ENCODE data around the gene EZH2.

Gene EZH2

DNA sequence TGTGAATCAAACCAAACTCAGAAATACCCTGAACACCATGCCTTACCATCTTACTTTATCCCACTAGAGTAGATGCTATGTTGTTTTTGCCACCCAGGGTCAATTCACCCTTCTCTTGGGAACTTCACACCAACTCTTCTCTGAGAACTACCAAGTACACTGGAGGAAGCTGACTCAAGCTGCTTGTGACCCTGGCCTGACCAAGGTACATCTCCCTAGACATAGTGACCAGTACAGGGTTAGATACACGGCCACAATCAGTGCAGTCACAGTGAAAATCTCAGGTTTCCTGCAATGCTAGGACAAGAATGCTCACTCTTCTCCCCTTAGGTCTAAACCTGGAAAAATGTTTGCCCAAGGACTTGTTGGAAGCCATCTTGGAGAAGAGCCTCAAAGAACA lies 31.8 kb downstream of the EZH2 start:
- DNase-seq = no peak

GRCh38 chr7:148850564-148850963 lies 33.5 kb downstream of the EZH2 start:
- no peak for DNase-seq

- DNase-seq = no peak
Measured at GRCh38 chr7:148849393-148850098, 34.5 kb downstream of the EZH2 start.

DNA sequence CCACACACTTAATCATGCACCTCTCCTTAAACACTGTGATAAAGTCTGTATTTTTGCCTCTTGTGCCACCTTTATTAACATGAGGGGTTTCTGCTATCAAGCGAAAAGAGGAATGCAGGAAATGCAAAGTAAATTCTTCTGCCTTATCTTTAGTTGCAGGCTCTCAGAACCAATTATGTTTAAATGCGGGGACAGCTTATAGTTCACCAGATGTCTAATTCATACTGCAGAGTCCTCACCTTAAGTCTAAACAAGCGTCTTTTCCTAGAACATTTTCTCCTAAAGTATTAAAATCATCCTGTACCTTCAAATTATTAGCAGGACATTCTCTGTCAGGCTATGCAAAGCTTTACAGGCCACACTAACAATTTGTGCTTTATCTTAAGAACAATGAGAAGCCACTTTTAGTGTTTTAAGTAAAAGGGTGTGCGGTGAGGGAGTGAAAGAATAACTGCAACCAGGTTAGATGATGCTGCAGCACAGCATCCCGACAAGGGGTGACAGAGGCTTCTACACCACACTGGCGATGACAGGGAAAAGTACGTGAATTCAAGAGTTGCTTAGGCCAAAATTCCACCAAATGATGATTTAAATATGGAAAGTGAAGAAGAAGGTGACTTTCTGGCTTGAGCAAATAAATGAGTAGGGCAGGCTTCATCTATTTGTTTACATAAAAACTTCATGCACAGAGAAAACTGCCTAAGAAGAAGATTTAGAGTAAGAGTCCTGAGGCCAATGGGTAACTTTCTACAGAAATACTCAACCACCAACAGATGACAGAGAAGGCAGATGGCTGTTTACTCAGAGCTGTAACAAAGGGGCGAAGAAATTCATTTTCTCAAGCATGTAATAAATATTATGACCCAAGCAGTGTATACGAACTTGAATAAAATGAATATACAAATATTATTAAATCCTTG lies 36.0 kb downstream of the EZH2 start:
- no peak for DNase-seq

GRCh38 chr7:148838905-148839304 lies 45.2 kb downstream of the EZH2 start:
- no peak for DNase-seq

DNA sequence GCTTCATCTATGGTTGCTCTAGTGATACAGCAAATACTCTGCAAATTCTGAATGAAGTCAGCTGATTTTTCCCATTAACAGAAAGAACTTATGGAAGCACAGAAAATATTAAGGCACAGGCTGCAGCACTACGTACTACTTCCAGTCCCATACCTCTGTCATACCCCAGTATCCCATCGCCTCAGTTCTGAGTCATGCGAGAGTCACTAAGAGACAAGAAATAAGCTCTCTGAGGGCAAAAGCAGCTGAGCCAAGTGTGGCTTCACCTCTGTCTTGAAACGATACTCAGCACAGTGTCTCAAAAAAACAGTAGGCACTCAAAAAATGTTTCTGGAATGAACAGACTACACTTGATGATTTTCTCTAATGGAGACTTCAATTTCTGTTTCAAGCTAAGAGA lies 48.2 kb downstream of the EZH2 start:
- no peak for DNase-seq

DNA sequence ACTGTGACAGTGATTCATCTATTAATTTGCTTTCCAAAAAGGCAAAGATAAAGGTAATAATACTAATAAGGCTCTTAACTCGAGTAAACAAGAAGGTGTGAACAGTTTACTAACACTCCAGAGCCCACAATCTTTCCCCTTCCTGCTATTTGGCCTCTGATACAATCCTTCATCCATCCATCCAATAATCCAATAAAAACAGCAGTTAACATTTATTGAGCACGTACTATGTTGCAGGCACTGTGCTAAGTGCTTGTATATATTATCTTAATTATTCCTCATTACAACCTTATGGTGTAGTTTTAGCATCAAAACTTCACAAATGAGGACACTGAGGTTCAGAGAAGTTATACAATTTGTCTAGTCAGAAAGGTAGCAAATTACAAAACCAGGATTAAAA lies 49.5 kb downstream of the EZH2 start:
- no peak for DNase-seq

DNA sequence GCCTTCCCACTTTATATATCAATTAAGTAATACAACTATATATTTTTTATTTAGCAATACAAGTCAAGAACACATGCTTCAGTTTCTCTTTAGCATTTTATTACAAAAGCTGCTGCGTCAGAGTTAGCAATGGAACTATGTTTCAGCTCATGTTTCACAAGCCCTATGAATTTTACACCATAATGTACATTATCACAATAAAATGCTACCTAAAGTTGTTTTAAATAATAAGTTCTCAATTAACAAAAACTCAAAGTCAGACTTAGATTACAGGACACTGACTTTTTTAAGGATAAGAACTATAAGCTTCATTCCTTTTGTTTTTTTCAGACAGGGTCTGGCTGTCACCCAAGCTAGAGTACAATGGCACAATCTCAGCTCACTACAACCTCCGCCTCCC lies 52.3 kb downstream of the EZH2 start:
- DNase-seq = no peak

- DNase-seq = no peak
Measured at GRCh38 chr7:148830897-148831692, 53.0 kb downstream of the EZH2 start.

DNA sequence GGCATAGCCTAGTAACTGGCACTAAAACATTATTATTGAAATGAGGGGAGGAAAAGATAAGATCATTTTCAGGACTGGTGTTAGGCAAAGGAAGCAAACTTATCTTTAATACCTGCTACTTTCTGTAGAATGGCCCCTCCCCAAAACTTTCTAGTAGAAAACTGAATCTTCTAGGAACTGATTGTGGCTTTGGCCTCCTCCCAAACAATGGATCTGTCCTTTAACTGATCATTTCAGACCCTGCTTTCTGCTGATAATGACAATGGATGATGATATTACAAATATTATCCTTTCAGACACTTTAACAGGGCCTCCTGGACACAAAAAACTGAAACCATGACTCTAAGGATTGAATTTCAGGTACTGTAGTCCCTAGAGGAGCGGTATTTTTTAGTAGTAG lies 55.1 kb downstream of the EZH2 start:
- DNase-seq = no peak

- DNase-seq = no peak
Measured at GRCh38 chr7:148825338-148825737, 58.8 kb downstream of the EZH2 start.

GRCh38 chr7:148824864-148825263 lies 59.2 kb downstream of the EZH2 start:
- DNase-seq = no peak

GRCh38 chr7:148821422-148821821 lies 62.7 kb downstream of the EZH2 start:
- no peak for DNase-seq

GRCh38 chr7:148819697-148820360 lies 64.3 kb downstream of the EZH2 start:
- peak; percentile 44 for DNase-seq

- DNase-seq = no peak
Measured at GRCh38 chr7:148815612-148816011, 68.5 kb downstream of the EZH2 start.

DNA sequence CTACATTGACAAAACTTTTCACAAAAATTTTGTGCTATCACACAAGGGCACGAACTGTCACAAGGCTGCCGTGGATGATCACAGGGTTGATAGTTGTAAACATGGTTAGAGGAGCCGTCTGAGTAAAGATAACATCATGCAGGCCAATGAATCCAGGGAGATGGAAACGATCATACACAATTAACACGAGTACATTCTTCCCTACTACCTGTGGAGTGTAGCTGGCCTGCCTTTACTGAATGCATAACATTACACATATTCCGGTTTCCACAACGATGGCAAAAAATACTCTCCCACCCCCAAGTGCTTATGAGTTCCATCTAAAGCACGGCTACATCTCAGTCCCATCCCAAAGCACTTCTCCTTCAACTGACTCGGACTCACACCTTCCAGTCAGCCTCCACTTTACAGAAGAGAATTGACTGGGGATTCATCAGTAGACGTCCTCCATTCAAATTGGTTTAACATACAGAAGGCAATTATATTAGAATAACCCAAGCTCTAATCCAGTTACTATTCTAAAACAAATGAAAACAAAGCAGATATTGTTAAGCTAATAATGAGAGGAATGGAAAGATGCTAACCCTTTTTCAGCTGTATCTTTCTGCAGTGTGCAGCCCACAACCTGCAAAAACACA lies 69.0 kb downstream of the EZH2 start:
- no peak for DNase-seq

DNA sequence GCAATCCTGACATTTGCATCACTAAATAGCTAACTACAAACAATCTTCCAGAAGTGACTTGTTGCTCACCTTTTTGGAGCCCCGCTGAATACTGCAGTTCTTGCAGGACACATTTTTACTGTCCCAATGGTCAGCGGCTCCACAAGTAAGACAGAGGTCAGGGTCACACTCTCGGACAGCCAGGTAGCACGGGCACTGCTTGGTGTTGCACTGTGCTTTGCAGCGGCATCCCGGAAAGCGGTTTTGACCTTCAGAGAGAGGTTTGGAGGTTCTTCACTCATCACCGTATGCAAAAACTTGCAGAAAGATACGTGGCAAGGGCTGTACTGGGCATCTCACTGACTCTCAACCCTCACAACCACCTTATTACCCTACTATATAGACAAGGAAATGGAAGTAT lies 70.2 kb downstream of the EZH2 start:
- DNase-seq = no peak

- DNase-seq = no peak
Measured at GRCh38 chr7:148811892-148812291, 72.2 kb downstream of the EZH2 start.

- DNase-seq = no peak
Measured at GRCh38 chr7:148809856-148810255, 74.2 kb downstream of the EZH2 start.

DNA sequence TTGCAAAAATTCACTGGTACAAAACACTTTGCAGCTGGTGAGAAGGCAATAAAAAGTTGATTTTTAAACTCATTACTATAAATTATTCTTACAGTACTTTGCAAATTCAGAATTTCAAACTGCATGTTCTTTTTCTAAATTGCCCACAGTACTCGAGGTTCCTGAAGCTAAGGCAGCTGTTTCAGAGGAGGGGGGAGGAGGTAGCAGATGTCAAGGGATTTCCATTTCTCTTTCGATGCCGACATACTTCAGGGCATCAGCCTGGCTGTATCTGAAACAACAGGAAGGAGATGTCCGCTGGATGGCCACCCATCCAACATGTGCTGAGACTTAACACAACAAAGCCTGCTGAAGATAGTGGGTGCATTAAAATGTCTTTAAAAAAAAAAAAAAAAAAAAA lies 76.7 kb downstream of the EZH2 start:
- DNase-seq = no peak

GRCh38 chr7:148806187-148806586 lies 77.9 kb downstream of the EZH2 start:
- DNase-seq = no peak

All from fibroblast of skin of scalp (primary cell).